Tibial artery (tissue), 4 donors: ENCODE data around the gene SLC25A51.

Experiments used
- DNase-seq, 2 donors: peaks; one replicate each; pipeline ENCODE4 v3.0.0-alpha.2; 2019
- H3K27ac ChIP-seq, 2 donors: fragments of 200-600 bp; sonication (generic) in 1 of 2; 1 replicate in 1 of 2; 2 replicates in 1 of 2; pipeline ENCODE4 v1.5.1; 2018 to 2019; ENCODE audit warnings: mild to moderate bottlenecking in 1 of 2
- H3K27me3 ChIP-seq, 2 donors: fragments of 200-600 bp; sonication (generic) in 1 of 2; one replicate each; pipeline versions ENCODE4 v1.5.1 to v1.6.0; 2016 to 2019
- H3K36me3 ChIP-seq, 3 donors: fragments of 200-600 bp; sonication (generic) in 2 of 3; one replicate each; pipeline ENCODE4 v1.5.1; 2016 to 2019; ENCODE audit warnings: mild to moderate bottlenecking in 2 of 3
- H3K4me1 ChIP-seq, 4 donors: fragments of 200-600 bp; sonication (generic) in 2 of 4; 1 replicate in 3 of 4; 2 replicates in 1 of 4; pipeline ENCODE4 v1.5.1; 2016 to 2019
- H3K4me3 ChIP-seq, 2 donors: fragments of 200-600 bp; sonication (generic) in 1 of 2; 1 replicate in 1 of 2; 2 replicates in 1 of 2; pipeline ENCODE4 v1.5.1; 2018 to 2019; ENCODE audit warnings: mild to moderate bottlenecking in 2 of 2
- H3K9me3 ChIP-seq, 3 donors: fragments of 200-600 bp; sonication (generic) in 1 of 3; one replicate each; pipeline ENCODE4 v1.5.1; 2016 to 2019
- CTCF ChIP-seq, 2 experiments: fragments of 200-600 bp in 1 of 2; fragments of 450-650 bp in 1 of 2; IDR thresholded peaks; one replicate each; pipeline ENCODE4 v1.5.1; 2017 to 2019; ENCODE audit warnings: antibody characterized with exemption in 2 of 2, mild to moderate bottlenecking in 1 of 2, moderate library complexity in 1 of 2
- intact Hi-C: fragments of 100-400 bp; cut with DNase I; formaldehyde crosslinking; loops from one replicate; pipeline ENCODE4 v1.15.0; 2023; ENCODE audit warnings: low total_unique reads

The SLC25A51 gene

DNA sequence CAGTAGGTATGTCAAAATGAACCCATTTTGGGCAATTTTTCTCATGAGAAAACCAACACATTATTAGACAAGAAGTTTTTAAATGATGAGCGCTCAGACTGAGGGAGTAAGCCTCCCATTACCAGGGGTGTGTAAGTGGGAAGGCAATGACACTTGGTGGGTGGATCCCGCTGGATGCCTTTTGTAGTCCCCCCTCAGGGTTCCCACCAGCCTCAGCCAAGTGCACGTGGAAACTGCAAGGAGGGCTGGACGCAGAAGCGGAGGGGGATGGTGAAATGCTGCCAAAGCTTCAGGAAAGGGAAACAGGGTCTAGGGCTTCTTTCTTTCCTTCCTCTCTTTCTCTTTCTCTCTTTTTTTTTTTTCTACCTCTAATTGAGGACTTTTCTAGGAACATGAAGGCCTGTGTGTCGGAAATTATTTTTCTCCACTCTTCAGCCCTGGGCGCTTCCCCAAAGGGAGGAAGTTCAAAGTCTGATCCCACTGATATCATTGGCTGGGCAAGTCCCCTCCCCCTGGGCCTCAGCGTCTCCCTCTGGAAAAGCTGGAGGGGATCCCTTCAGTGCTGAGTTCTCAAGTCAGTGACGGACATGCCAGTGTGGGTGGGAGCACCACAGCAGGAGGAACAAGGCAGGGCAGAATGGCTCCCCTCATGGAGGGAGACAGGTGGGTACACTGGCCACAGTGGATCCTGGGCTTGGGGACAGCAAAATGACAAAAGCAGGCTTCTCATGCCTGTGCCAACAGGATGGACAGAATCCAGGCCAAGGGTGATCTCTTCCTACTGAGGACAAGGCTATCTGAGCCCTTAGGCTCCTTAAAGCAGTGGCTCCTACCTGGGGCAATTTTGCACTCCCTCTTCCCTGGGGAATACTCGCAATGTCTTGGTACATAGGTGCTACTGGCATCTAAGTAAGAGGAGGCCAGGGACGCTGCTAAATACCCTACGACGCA, 23.9 kb upstream of the SLC25A51 start:
- Histone ChIP-seq H3K4me3 (no peak overlapping the region), H3K27ac (no peak overlapping the region), H3K4me1 (peaks cover 0 to 8% (median 0%) of the 10 kb centered on the region in 4 donors), H3K36me3 (peaks cover 0 to 5% (median 0%) of the 10 kb centered on the region in 3 donors), H3K9me3 (no peaks in the 10 kb centered on the region), H3K27me3 (no peaks in the 10 kb centered on the region)
- no peak for TF ChIP-seq CTCF (IDR thresholded peaks at IDR 0.05)
- DNase-seq: no peak
- intact Hi-C loops: no loop called here

GRCh38 chr9:37927132-37927531, 23.2 kb upstream of the SLC25A51 start:
- intact Hi-C loops: no loop called here
- no peak for DNase-seq
- no peak overlapping the region for H3K4me3 ChIP-seq
- no peaks in the 10 kb centered on the region for H3K27me3 ChIP-seq
- peaks cover 0 to 5% (median 0%) of the 10 kb centered on the region in 3 donors for H3K36me3 ChIP-seq
- TF ChIP-seq CTCF (IDR thresholded peaks at IDR 0.05): no peak
- H3K4me1 ChIP-seq: peaks cover 0 to 8% (median 0%) of the 10 kb centered on the region in 4 donors
- H3K9me3 ChIP-seq: no peaks in the 10 kb centered on the region
- no peak overlapping the region for H3K27ac ChIP-seq

- no peaks in the 10 kb centered on the region for H3K9me3 ChIP-seq
- H3K27ac ChIP-seq: no peak overlapping the region
- H3K4me1 ChIP-seq: peaks cover 0 to 8% (median 1%) of the 10 kb centered on the region in 4 donors
- intact Hi-C loops: no loop called here
- no peak overlapping the region for H3K4me3 ChIP-seq
- H3K27me3 ChIP-seq: no peaks in the 10 kb centered on the region
- no peak for DNase-seq
- TF ChIP-seq CTCF (IDR thresholded peaks at IDR 0.05): no peak
- peaks cover 0 to 9% (median 4%) of the 10 kb centered on the region in 3 donors for H3K36me3 ChIP-seq
These were observed 22.8 kb upstream of the SLC25A51 start for GRCh38 chr9:37926737-37927118.

- no peak for TF ChIP-seq CTCF (IDR thresholded peaks at IDR 0.05)
- Histone ChIP-seq H3K27me3 (no peaks in the 10 kb centered on the region), H3K4me1 (peaks cover 0 to 8% (median 2%) of the 10 kb centered on the region in 4 donors), H3K4me3 (no peak overlapping the region), H3K27ac (no peak overlapping the region), H3K36me3 (peaks cover 0 to 11% (median 9%) of the 10 kb centered on the region in 3 donors), H3K9me3 (no peaks in the 10 kb centered on the region)
- DNase-seq: no peak
- intact Hi-C loops: no loop called here
These were observed 22.1 kb upstream of the SLC25A51 start for GRCh38 chr9:37925786-37926736.

DNA sequence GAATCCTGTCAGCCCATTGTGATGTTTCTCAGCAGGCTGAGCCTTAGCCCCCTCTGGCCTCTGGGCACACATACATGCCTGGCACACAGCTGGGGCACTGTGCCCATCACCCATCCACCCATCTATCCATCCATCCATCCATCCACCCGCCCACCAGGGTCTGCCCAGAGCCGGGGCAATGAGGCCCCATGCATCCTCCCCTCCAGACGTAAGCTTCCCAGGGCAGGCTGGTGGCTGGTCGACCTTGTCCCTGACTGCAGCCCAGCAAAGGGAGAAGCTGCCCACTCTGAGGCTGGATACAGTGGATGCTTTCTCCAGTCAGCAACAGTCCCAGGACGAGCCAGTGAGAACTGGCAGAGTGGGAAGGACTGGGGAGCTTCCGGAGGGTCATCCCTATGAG, 21.1 kb upstream of the SLC25A51 start:
- intact Hi-C loops: no loop called here
- TF ChIP-seq CTCF (IDR thresholded peaks at IDR 0.05): no peak
- peaks cover 0 to 5% (median 2%) of the 10 kb centered on the region in 4 donors for H3K4me1 ChIP-seq

More for the DNA sequence above, 21.1 kb upstream of the SLC25A51 start:
- Histone ChIP-seq H3K27ac (no peak overlapping the region), H3K27me3 (no peaks in the 10 kb centered on the region), H3K4me3 (no peak overlapping the region), H3K36me3 (peaks cover 0 to 11% (median 10%) of the 10 kb centered on the region in 3 donors), H3K9me3 (no peaks in the 10 kb centered on the region)
- no peak for DNase-seq
